Measurements from ENCODE around the gene ELK4.

The ELK4 gene

DNA sequence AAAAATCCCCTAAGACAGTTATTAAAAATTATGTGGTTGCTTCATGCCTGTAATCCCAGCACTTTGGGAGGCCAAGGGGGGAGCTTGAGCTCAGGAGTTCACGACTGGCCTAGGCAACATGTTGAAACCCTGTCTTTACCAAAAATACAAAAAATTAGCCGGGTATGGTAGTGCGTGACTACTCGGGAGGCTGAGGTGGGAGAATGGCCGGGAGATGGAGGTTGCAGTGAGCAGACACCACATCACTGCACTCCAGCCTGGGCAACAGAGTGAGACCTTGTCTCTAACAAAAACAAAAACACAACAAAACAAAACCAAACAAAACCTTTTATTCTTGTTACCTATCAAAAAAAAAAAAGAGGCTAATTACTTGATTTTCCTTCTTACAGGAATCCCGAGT, 2.1 kb downstream of the ELK4 start:
- FAIRE-seq, result no peak

DNA sequence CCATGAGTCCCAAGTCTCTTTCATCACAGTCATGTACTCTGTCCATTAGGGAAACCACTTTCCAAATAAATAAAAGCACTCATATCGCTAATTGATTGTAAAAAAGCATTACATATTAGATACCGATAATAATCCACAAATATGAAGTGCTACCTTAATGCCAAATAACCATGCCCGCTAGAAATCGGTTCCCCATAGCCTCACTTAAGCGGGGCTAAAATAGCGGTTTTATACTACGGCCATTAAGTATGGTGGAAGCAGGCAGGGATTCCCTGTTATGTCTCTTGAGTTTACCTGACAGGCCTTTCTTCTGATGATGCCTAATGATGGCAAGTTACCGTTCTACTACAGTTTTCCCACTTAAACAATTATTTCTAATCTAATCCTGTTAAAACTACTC, 3.9 kb downstream of the ELK4 start:
- no peak for FAIRE-seq

DNA sequence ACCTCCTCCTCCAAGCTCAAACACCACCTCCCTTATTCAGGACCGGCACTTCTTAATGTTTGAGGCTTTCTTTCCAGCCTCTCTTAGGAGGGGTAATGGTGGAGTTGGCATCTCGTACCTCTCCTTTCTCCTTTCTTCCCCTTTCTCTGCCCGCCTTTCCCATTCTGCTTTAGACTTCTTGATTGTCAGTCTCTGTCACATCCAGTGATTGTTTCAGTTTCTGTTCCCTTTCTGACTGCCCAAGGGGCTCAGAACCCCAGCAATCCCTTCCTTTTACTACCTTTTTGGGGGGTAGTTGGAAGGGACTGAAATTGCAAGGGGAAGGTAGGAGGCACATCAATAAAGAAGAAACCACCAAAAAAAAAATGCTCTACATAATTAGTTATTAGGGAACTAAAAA, 5.6 kb downstream of the ELK4 start:
- no peak for FAIRE-seq

DNA sequence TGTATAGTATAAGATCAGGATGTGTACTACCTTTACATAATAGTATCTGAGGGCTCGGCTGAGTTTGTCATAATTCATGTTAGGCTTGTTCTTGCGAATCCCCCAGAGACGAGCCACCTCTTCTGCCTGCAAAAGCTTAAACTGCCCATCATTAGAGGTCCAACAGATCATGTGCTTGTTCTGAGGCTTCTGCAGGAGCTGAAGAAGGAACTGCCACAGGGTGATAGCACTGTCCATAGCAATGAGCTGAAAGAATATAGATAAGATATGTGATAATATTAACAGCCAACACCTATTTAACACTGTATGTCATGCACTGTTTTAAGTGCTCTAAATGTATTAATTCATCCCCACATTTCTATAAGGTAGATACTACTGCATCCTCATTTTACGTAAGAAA, 8.2 kb downstream of the ELK4 start:
- no peak for FAIRE-seq

DNA sequence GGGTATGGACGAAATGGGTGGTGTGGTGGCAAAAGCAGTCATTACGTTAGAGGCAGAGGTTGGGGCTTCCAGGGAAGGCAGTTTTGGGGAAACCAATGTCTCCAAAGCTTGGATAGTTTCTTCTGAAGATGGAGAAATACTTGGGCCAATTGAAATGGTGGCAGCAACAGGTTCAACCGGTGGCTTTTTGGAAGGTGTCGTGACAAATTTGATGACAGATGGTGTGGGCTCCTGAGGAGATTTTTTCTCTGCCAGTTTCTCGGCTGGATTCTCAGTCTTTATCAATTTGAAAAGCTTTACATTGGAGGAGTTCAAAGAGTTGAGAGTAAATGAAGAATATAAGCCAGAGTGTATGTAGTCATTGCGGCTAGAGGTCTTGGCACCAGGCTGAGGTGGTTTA, 11.5 kb downstream of the ELK4 start:
- FAIRE-seq, result no peak

DNA sequence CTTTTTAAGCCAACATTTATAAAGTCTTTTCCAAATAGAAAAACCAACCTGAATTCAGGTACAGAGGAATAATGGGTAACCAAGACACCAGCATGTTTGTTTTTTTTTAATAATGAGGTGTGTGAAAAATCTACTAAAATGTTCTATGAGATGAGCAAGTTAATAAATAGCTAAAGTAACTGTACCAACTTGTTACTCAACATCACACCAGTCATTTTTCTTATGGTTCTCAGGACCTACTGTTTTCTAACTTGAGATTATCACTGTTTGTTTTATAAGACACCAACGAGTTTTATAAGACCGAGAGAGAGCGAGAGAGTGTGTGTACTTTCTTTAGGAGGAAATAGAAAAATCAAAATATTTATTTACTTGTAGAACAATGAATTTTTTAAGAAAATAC, 12.4 kb downstream of the ELK4 start:
- FAIRE-seq, result no peak

DNA sequence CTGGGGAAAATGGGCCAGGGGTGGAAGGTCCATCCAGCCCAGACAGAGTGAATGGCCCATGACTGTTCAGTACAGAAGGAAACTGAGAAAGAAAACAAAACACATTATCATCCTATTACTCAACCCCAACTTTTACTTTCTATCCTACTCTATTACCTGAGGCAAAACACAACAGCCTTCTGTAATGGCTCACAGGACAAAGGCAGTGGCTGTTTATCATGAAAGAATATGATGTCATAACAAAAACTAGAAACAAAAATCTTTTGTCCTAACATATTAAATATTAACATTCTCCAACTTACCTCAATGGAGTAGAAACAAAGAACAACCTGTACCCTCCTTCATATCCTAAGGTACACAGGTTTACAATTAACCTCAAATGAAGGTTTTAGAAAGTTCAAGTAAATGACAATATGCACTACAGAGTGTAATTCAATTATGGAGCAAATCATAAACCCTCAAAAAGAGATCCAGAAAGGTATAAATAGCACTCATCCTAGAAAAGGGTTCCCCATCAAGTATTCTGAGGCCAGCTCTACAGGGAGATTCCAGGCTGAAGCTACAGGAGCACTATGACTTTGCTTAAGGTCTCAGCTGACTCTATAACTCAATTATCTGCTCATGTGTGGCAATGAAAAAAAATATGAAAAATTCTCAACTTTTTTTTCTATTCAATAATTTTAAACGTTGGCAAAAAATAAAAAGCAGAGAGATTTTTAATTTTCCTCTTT, 15.1 kb downstream of the ELK4 start:
- FAIRE-seq, result no peak

DNA sequence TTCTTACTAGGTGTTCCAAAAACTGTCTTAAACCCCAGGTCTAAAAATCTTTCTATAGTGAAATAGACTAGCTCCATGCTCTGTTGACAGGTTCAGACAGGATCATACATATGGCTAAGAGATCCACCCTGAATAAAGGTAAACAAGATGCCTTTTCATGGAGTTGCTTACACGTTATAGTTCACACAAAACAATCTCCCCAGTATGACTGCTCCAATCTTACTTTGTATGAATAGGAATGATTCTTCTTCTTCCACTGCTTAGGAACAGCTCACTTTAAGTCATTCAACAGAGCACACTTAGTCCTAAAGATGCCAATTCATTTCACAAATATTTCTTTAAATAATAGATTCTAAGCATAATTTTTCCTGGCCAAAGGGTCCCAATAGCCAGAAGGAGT, 16.0 kb downstream of the ELK4 start:
- no peak for FAIRE-seq

DNA sequence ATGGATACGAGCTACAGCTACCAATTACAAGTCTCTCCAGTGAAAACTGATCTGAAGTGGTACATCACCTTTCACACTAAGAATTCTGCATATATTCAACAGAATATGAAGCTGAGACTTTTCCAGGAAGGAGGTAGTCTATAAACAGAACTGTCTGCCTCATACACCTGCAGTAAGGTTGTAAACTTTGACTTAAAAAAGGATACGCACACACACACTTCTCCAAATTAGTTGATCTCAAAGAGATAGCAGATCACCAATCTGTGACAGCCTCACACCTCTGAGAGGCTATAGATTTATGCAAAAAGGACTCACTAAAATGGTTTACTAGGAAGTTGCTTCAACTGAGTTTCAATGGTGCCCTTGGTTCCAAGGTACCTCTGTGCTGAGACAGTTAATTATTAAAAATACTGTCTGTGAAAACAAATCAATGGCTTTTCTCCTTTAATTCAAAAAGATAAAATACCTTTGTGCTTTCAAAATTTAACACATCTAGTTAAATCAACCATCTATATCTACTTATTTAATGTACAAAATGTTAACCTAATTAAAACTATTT, 17.9 kb downstream of the ELK4 start:
- no peak for FAIRE-seq

DNA sequence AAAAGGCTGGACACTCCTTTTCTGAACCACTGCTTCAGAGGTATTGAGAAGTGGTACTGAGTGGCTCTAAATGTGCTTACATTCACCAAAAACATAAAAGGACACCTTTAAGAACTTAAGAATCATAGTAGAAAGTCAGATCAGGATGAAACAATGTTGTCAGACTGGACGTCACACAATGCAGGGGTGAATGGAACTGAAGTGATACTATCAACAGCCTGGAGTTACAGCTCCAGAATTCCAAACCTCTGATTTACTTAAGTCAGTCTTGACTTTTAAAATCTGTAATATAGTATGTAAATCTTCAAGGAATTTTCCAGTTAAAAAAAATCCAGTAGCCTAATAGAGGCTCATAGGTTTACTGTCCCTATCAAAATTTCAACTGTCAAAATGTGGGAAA, 19.3 kb downstream of the ELK4 start:
- no peak for FAIRE-seq

DNA sequence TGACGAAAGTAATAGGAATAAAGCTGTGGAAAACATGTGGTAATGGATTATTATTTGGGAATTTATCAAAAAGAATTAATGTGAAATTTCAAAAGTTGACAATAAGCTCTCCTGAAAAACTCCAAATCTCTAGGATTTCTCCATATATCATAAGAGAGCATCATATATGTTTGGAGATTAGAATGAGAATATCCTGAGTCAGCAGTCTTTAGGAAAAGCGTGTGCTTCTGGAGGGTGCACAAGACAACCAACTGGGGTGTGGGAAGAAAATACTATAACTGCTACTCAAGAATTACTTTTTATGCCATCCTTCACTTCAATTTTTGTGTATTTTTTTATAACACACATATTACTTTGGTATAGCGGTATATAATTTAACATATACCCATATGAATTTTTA, 19.7 kb downstream of the ELK4 start:
- FAIRE-seq, result no peak

DNA sequence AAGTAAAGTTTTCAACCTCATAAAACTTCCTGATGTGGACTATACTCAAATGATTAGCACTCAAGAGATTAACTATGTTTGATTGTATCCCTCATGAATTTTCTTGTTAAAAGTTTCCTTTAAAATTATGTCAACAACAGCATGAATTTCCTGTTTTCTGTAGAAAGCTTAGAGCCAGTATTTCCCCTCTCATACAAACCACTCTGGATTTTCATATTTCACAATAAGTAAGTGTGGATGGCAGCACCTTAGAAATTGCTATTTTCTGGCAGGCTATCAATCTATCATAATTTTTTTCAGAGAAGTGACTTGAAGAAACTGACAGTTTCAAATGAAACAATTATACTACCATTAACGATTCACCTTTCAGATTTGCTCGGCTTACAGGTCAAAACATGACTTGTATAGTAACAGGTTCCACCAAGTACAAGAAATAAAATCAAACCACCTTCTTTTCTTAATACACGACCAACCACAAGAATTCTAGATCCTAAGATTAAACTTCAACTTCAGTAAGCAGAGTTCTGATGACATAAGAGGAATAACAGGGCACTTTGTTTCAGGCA, 20.8 kb downstream of the ELK4 start:
- no peak for FAIRE-seq

DNA sequence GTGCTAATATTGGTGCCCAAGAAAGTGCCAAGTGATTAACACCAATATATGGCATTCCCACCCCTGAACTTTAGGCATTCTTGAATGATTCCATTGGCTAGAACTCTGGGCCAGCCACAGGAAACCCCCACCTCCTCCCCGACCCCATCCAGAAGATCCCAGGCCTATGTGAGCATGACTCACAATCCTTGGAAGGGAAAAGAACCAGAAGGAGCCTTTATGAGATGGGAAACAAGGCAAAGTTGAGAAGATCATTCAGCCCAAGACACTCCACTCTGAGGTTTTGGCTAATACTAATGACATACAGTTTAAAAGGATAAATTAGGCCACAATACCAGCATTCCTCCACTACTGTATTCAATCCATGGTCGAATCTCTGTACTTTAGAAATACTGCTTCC, 21.8 kb downstream of the ELK4 start:
- FAIRE-seq, result no peak

DNA sequence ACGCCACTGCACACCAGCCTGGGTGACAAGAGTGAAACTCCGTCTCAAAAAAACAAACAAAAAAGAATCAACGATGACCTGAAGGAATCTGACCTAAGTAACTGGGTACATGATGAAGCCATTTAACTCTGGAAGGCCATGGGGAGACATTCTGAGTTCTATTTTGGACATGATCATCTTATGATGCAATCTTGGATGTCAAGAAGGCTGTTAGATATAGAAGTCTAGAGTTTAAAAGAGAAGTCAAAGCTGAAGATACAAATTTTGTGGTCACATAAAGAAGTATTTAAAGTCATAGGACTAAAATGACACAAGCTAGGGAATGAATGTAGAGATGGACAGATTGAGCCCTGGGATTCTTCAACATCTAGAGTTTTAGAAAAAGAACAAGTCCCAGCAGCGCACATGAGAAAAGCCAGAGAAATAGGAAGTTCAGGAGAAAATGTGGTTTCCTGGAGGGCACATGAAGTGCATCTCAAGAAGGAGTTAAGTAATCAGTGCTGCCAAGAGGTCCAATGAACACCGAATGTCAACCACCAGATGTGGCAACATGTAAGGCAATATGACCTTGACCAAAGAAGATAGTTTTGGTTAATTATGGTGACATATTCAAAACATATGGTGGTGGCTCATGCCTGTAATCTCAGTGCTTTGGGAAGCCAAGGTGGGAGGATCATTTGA, 26.8 kb downstream of the ELK4 start:
- FAIRE-seq, result no peak

DNA sequence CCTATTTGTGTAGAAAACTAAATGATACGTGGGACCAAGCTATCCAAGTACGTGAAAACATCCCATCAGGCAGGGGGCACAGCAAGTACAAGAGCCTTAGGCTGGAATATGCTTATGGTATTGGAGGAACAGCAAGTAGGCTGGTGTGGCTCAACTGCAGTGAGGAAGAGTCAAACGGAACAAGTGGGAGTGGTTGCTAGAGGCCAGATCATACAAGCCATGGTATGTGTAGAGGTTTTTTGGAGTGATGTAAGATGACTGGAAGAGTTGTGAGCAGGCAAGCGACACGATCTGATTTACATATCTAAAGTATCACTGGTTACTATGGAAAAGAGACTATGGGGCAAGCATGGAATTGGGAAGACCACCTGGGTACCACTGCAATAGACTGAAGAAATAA, 27.8 kb downstream of the ELK4 start:
- no peak for FAIRE-seq

DNA sequence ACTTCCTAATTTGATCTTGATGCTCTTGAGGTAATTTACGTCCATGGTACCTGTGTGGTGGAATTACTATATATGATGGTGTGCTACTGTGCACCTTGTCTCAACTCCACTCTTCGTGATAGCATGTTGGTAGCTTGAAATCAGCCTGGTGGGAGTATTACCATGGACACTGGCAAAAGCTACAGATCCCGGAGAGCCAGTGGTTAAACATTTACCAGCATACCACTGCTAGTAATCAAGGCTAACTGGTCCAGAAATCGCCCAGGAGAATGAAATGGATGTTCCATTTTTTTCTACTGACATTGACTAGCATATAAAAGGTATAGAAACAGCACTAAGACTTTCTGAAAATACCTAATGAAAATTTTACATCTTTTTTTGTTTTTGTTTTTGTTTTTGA, 30.6 kb downstream of the ELK4 start:
- FAIRE-seq, result no peak

DNA sequence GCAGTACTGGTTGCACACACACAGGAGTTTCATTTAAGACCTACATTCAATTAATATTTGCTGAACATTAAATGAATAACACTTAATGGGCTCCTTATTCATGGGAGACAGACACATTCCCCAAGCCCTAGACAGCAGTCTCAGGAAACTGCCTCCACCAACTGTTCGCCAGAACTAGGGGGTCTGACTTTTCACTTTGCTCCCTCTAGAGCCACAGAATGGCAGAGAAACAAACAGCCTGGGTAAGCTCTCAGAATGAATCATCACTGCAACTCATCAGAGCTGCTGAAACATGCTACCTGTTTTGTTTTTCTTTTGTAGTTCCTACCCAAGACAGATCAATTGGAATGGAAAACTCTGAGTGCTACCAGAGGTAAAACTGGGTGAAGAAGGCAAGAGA, 31.7 kb downstream of the ELK4 start:
- no peak for FAIRE-seq

DNA sequence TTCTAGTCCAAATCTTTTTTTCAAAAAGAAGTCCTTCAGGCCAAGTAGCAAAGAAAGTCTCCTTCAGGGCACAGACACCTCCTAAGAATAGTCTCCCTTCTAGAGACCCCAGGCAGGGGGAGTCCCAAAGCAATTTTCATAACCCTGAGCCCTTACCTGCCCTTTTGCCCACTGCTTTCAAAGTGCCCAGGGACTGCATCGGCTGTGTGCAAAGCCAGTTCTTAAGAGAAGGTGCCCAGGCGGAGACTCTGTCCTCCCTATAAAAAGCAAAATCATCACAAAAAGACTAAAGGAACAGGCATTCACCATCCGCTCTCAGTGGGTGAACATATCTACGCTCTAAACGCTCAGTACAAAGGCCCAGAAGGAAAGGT, 32.2 kb downstream of the ELK4 start:
- no peak for FAIRE-seq

DNA sequence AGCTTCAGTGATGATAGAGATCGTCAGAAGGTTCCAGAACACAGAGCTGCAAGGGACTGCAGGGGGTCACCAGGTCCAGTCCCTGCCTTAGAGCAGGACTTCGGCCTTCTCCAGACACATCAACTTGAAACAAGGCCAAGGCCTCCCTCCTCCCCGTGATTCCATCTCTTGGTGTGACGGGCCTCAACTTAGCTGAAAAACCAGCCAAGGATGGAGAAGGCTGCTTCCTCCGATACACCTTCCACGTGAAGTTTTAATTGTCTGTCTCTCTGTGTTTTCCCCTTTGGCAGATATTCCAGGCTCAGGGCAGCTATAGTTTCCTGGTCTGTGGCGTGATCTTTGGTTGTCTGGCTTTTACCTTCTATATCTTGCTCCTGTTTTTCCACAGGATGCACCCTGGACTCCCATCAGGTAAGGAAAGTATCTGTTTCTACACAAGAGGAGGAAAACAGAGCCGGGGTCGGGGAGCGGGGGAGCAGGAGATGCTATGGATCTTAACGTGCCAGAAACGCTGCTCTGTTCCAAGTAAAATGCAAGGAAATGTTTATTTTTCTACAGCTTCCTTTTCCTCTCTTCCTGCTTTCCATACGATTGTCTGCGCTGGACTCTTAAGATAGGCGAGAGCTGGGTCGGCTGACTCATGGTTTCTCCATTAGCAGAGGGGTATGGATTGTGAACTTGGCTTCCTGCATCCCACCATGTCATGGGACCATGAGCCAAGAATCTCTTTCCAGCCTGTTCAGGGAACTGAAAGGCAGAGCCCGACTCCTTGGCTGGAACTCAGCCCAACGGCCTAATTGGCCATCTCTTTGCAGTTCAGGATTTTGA, 32.8 kb downstream of the ELK4 start:
- FAIRE-seq, result no peak

DNA sequence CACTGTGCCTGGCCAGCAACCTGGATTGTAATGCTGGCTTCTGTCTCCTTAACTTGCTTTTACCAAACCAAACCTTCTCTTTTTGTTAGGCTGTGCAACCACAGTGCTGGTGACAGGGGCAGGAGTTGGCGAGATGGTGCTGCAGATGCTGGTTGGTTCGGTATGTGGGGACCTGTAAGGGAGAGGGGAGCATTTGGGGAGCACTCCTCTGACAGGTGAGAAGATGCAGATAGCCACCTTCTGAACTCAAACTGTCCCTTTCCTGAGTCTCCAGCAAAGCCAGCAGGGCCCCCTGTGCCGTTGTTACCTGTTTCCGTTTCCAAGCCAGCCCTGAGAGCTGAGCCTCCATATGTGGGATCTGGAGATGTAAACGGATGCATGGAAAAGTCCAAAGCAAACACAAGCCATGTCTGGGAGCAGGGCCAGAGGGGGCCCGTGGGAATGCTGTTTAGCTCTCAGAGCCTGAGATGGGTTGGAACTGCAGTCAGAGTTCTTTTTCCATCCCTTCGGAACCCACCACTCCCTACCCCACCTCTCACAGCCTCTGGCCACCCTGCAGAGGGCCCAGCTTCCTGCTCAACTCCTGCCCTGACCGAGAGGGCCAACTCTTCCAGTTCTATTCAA, 34.0 kb downstream of the ELK4 start:
- no peak for FAIRE-seq

DNA sequence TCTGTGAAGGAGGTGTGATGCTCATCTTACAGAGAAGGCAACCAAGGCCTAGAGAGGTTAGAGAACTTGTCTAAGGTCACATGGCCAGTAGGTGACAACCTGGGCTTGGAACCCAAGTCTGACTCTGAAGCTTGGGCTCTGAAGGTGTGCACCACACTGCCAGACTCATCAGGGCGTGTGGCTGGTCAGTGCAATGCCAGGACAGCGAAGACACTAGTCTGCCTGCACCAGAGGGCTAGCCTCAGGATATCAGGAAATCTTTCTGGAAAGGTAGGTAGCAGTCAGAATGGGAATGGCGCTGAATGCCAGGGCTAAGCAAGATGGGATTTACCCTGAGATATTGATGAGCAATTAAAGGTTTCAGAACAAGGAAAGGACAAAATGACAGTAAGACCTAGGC, 34.9 kb downstream of the ELK4 start:
- FAIRE-seq, result no peak

DNA sequence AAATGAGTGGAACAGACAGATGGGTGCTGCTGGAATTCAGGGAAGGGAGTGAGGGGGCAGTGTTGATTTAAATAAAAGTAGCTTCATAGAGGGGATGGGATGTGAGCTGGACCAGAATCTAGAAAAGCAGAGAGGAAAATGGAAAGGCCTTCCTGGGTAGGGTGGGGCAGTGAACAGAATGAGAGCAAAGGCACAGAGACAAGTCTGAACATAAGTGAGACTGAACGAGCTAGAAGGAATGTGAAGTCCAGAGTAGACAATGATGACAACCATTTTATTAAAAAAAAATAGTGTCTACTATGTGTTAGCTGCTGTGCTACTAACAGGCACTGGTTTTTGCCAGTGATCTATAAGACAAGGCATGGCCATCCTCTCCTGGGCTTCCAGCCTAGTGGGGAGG, 36.0 kb downstream of the ELK4 start:
- no peak for FAIRE-seq

DNA sequence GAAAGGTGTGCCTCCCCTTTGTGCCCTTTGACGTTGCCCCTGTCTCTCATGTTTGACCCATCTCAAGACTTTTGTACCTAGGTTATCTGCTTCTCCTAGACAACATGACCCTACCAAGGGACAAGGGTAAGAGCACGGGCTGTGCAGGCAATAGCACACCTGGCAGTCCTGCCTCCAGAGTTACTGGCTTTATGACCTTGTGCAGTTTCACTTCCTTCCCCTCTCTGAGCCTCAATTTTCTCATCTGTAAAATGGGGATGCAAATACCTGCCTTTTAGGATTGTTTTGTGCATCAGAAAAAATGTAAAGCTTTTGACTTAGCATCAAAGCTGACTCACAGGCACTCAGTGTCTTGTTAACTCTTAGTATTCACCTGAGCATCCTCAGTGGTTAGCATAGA, 36.4 kb downstream of the ELK4 start:
- no peak for FAIRE-seq
